GM23338 (cell line): ENCODE results near the gene DPY19L3. TPM values are rescaled to one million over a fixed set of nuclear protein-coding genes. Genes with fewer than 3 reads are reported as not detected.

Experiments used
- ATAC-seq: fragments of 200-7000 bp; cut with Tn5 transposase; 3 replicates; pipeline ENCODE4 v1.9.1; 2020
- DNase-seq: peaks from one replicate; pipeline ENCODE4 v3.0.0-alpha.2; 2015; ENCODE audit warnings: low spot score
- H2AFZ ChIP-seq: fragments of 200-600 bp; sonication (generic); 2 replicates; pipeline ENCODE4 v1.8.0; 2016; ENCODE audit warnings: antibody characterized with exemption, mild to moderate bottlenecking, moderate library complexity
- H3F3A ChIP-seq: fragments of 200-600 bp; sonication (generic); replicated peaks from 2 replicates; pipeline ENCODE4 v1.8.0; 2017; ENCODE audit warnings: antibody characterized with exemption, mixed run types, low read depth
- H3K27ac ChIP-seq: fragments of 200-600 bp; sonication (generic); 2 replicates; pipeline ENCODE4 v1.6.1; 2016; ENCODE audit warnings: low read depth
- H3K27me3 ChIP-seq: fragments of 200-600 bp; sonication (generic); 2 replicates; pipeline ENCODE4 v1.8.0; 2016; ENCODE audit warnings: mild to moderate bottlenecking, mixed run types, moderate library complexity; ENCODE audit not compliant: insufficient read depth
- H3K36me3 ChIP-seq: fragments of 200-600 bp; sonication (generic); 2 replicates; pipeline ENCODE4 v1.8.0; 2016; ENCODE audit warnings: mild to moderate bottlenecking; ENCODE audit not compliant: insufficient read depth
- H3K4me1 ChIP-seq: fragments of 200-600 bp; sonication (generic); 2 replicates; pipeline ENCODE4 v1.8.0; 2016; ENCODE audit warnings: mild to moderate bottlenecking, moderate library complexity; ENCODE audit not compliant: insufficient read depth
- H3K4me2 ChIP-seq: fragments of 200-600 bp; sonication (generic); 2 replicates; pipeline ENCODE4 v1.7.1; 2017; ENCODE audit warnings: mixed run types
- H3K4me3 ChIP-seq: fragments of 200-600 bp; sonication (generic); 2 replicates; pipeline ENCODE4 v1.6.1; 2016; ENCODE audit warnings: mixed run types
- H3K79me2 ChIP-seq: fragments of 200-600 bp; sonication (generic); replicated peaks from 2 replicates; pipeline ENCODE4 v1.8.0; 2017; ENCODE audit warnings: mild to moderate bottlenecking; ENCODE audit not compliant: insufficient read depth
- H3K9me2 ChIP-seq: fragments of 200-600 bp; sonication (generic); 2 replicates; pipeline ENCODE4 v1.8.0; 2017; ENCODE audit not compliant: insufficient read depth
- H4K20me1 ChIP-seq: fragments of 200-600 bp; sonication (generic); replicated peaks from 2 replicates; pipeline ENCODE4 v1.8.0; 2017; ENCODE audit warnings: mild to moderate bottlenecking; ENCODE audit not compliant: insufficient read depth
- H3K27ac Mint-ChIP-seq: 2 replicates; pipeline ENCODE4 v1.8.0; 2020; ENCODE audit warnings: inconsistent platforms, mild to moderate bottlenecking, moderate library complexity, mixed read lengths
- H3K27me3 Mint-ChIP-seq: 3 replicates; pipeline ENCODE4 v1.8.0; 2022; ENCODE audit warnings: low read depth, mild to moderate bottlenecking, moderate library complexity, mixed read lengths, inconsistent platforms; ENCODE audit not compliant: insufficient read depth, poor library complexity
- H3K36me3 Mint-ChIP-seq: 3 replicates; pipeline ENCODE4 v1.8.0; 2021; ENCODE audit warnings: low read depth, mild to moderate bottlenecking, inconsistent platforms, moderate library complexity, mixed read lengths
- H3K4me1 Mint-ChIP-seq: 3 replicates; pipeline ENCODE4 v1.8.0; 2020; ENCODE audit warnings: mild to moderate bottlenecking, inconsistent platforms, mixed read lengths
- H3K4me3 Mint-ChIP-seq: 3 replicates; pipeline ENCODE4 v1.8.0; 2021; ENCODE audit warnings: moderate library complexity, mild to moderate bottlenecking, inconsistent platforms, mixed read lengths
- H3K9me3 Mint-ChIP-seq: 3 replicates; pipeline ENCODE4 v1.8.0; 2020; ENCODE audit warnings: moderate library complexity, mild to moderate bottlenecking, inconsistent platforms, mixed read lengths
- CREB1 ChIP-seq: fragments of 250-450 bp; sonication (Bioruptor Pico); IDR thresholded peaks from 2 replicates; pipeline ENCODE4 v1.5.0; 2020; ENCODE audit warnings: low read depth, mild to moderate bottlenecking, moderate library complexity
- ETS1 ChIP-seq: IDR thresholded peaks from 2 replicates; pipeline ENCODE4 v1.6.1; 2016; ENCODE audit warnings: antibody characterized with exemption
- EZH2 ChIP-seq: fragments of 200-600 bp; sonication (generic); IDR thresholded peaks from one replicate; pipeline ENCODE4 v1.8.0; 2017; ENCODE audit warnings: antibody characterized with exemption, mild to moderate bottlenecking, low read depth; ENCODE audit not compliant: unreplicated experiment
- EZH2phosphoT487 ChIP-seq: fragments of 200-600 bp; sonication (generic); IDR thresholded peaks from one replicate; pipeline ENCODE4 v1.8.1; 2018; ENCODE audit warnings: antibody characterized with exemption; ENCODE audit not compliant: unreplicated experiment
- JUNB ChIP-seq: IDR thresholded peaks from one replicate; pipeline ENCODE4 v1.6.1; 2016; ENCODE audit warnings: antibody characterized with exemption; ENCODE audit not compliant: unreplicated experiment
- NANOG ChIP-seq: IDR thresholded peaks from 2 replicates; pipeline ENCODE4 v1.6.1; 2016; ENCODE audit warnings: antibody characterized with exemption, borderline replicate concordance
- POLR2AphosphoS5 ChIP-seq: IDR thresholded peaks from 2 replicates; pipeline ENCODE4 v1.6.1; 2016; ENCODE audit warnings: antibody characterized with exemption, low read depth
- STAT1 ChIP-seq: IDR thresholded peaks from one replicate; pipeline ENCODE4 v1.6.1; 2016; ENCODE audit warnings: antibody characterized with exemption; ENCODE audit not compliant: unreplicated experiment
- ZNF114 ChIP-seq: fragments of 250-450 bp; sonication (Bioruptor Pico); IDR thresholded peaks from 2 replicates; pipeline ENCODE4 v1.5.0; 2020; ENCODE audit warnings: mild to moderate bottlenecking, moderate library complexity
- ZNF331 ChIP-seq: fragments of 250-450 bp; sonication (Bioruptor Pico); IDR thresholded peaks from 2 replicates; pipeline ENCODE4 v1.5.0; 2020; ENCODE audit warnings: low read depth, mild to moderate bottlenecking, moderate library complexity
- polyA plus RNA-seq: library from polyadenylated mRNA; unstranded; fragments of >200 nt; fragmentation: Nextera tagmentation; extraction: Ambion mirVana; gene quantifications from 2 replicates; pipeline ENCODE4 v1.2.1, GENCODE V29; 2016
- total RNA-seq: library from RNA; depleted of rRNA; stranded (reverse); fragments of >200 nt; shearing (Covaris generic); gene quantifications from 2 replicates; pipeline ENCODE4 v1.2.3, GENCODE V29; 2014
- TF ChIP-seq, protein P1 (sequence below): fragments of 250-450 bp; sonication (Bioruptor Pico); IDR thresholded peaks from 2 replicates; pipeline ENCODE4 v1.5.0; 2020; ENCODE audit warnings: mild to moderate bottlenecking, moderate library complexity
- TF ChIP-seq, protein P2 (sequence below): IDR thresholded peaks from one replicate; pipeline ENCODE4 v1.6.1; 2018; ENCODE audit warnings: antibody characterized with exemption; ENCODE audit not compliant: unreplicated experiment
- TF ChIP-seq, protein P3 (sequence below), 2 experiments: fragments of 200-600 bp in 1 of 2; sonication (generic) in 1 of 2; conservative IDR thresholded peaks; 2 replicates each; pipeline versions ENCODE4 v1.5.1 to v1.6.1; 2016 to 2017; ENCODE audit warnings: antibody characterized with exemption in 2 of 2, low read depth in 2 of 2, mild to moderate bottlenecking in 2 of 2, moderate library complexity in 1 of 2

The DPY19L3 gene
- total and polyA plus RNA-seq, 2 experiments from 2014 or later = 13.5 to 46.6 TPM

DNA sequence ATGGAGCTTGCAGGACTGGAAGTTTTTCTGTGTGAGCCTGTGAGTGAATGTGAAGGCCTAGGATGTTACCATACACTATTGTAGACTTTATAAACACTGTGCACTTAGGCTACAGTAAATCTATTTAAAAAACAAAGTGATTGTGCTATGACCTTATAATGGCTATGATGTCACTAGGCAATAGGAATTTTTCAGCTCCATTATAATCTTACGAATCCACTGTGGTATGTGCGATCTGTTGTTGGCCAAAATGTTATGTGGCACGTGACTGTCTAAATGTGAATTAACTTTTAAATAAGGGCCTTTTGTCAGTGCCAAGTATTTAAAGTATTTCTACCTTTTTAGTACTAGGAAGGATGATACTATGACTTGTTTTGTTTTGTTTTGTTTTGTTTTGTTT is 54.9 kb downstream of the DPY19L3 start:
- H3K4me3 ChIP-seq = no peak overlapping the region
- no peak overlapping the region for H2AFZ ChIP-seq
- no peaks in the 10 kb centered on the region for H3F3A ChIP-seq
- Mint-ChIP-seq H3K36me3 (peaks cover 37% of the 10 kb centered on the region; the same call in 2 of the 3 replicates), H3K27me3 (no peaks in the 10 kb centered on the region), H3K4me1 (no peaks in the 10 kb centered on the region), H3K27ac (no peak overlapping the region), H3K4me3 (no peak overlapping the region), H3K9me3 (no peaks in the 10 kb centered on the region)
- no peak for DNase-seq
- no peak overlapping the region for H3K27ac ChIP-seq
- H3K4me2 ChIP-seq = no peak overlapping the region
- H4K20me1 ChIP-seq = 0 out of 2 replicates have a peak, but pooled peaks cover 3% of the 10 kb centered on the region
- H3K27me3 ChIP-seq = no peaks in the 10 kb centered on the region
- no peaks in the 10 kb centered on the region for H3K4me1 ChIP-seq
- TF ChIP-seq ETS1 (no peak), EZH2 (no peak), POLR2AphosphoS5 (no peak), CREB1 (CRISPR knock-in tag) (no peak), JUNB (no peak), STAT1 (no peak), EZH2phosphoT487 (no peak), ZNF114 (CRISPR knock-in tag) (no peak), ZNF331 (no peak), NANOG (no peak)
- TF ChIP-seq, protein P1, sequence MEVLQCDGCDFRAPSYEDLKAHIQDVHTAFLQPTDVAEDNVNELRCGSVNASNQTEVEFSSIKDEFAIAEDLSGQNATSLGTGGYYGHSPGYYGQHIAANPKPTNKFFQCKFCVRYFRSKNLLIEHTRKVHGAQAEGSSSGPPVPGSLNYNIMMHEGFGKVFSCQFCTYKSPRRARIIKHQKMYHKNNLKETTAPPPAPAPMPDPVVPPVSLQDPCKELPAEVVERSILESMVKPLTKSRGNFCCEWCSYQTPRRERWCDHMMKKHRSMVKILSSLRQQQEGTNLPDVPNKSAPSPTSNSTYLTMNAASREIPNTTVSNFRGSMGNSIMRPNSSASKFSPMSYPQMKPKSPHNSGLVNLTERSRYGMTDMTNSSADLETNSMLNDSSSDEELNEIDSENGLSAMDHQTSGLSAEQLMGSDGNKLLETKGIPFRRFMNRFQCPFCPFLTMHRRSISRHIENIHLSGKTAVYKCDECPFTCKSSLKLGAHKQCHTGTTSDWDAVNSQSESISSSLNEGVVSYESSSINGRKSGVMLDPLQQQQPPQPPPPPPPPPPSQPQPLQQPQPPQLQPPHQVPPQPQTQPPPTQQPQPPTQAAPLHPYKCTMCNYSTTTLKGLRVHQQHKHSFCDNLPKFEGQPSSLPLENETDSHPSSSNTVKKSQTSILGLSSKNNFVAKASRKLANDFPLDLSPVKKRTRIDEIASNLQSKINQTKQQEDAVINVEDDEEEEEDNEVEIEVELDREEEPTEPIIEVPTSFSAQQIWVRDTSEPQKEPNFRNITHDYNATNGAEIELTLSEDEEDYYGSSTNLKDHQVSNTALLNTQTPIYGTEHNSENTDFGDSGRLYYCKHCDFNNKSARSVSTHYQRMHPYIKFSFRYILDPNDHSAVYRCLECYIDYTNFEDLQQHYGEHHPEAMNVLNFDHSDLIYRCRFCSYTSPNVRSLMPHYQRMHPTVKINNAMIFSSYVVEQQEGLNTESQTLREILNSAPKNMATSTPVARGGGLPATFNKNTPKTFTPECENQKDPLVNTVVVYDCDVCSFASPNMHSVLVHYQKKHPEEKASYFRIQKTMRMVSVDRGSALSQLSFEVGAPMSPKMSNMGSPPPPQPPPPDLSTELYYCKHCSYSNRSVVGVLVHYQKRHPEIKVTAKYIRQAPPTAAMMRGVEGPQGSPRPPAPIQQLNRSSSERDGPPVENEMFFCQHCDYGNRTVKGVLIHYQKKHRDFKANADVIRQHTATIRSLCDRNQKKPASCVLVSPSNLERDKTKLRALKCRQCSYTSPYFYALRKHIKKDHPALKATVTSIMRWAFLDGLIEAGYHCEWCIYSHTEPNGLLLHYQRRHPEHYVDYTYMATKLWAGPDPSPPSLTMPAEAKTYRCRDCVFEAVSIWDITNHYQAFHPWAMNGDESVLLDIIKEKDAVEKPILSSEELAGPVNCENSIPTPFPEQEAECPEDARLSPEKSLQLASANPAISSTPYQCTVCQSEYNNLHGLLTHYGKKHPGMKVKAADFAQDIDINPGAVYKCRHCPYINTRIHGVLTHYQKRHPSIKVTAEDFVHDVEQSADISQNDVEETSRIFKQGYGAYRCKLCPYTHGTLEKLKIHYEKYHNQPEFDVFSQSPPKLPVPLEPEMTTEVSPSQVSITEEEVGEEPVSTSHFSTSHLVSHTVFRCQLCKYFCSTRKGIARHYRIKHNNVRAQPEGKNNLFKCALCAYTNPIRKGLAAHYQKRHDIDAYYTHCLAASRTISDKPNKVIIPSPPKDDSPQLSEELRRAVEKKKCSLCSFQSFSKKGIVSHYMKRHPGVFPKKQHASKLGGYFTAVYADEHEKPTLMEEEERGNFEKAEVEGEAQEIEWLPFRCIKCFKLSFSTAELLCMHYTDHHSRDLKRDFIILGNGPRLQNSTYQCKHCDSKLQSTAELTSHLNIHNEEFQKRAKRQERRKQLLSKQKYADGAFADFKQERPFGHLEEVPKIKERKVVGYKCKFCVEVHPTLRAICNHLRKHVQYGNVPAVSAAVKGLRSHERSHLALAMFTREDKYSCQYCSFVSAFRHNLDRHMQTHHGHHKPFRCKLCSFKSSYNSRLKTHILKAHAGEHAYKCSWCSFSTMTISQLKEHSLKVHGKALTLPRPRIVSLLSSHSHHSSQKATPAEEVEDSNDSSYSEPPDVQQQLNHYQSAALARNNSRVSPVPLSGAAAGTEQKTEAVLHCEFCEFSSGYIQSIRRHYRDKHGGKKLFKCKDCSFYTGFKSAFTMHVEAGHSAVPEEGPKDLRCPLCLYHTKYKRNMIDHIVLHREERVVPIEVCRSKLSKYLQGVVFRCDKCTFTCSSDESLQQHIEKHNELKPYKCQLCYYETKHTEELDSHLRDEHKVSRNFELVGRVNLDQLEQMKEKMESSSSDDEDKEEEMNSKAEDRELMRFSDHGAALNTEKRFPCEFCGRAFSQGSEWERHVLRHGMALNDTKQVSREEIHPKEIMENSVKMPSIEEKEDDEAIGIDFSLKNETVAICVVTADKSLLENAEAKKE (CRISPR knock-in tag) = no peak
- TF ChIP-seq, protein P2, sequence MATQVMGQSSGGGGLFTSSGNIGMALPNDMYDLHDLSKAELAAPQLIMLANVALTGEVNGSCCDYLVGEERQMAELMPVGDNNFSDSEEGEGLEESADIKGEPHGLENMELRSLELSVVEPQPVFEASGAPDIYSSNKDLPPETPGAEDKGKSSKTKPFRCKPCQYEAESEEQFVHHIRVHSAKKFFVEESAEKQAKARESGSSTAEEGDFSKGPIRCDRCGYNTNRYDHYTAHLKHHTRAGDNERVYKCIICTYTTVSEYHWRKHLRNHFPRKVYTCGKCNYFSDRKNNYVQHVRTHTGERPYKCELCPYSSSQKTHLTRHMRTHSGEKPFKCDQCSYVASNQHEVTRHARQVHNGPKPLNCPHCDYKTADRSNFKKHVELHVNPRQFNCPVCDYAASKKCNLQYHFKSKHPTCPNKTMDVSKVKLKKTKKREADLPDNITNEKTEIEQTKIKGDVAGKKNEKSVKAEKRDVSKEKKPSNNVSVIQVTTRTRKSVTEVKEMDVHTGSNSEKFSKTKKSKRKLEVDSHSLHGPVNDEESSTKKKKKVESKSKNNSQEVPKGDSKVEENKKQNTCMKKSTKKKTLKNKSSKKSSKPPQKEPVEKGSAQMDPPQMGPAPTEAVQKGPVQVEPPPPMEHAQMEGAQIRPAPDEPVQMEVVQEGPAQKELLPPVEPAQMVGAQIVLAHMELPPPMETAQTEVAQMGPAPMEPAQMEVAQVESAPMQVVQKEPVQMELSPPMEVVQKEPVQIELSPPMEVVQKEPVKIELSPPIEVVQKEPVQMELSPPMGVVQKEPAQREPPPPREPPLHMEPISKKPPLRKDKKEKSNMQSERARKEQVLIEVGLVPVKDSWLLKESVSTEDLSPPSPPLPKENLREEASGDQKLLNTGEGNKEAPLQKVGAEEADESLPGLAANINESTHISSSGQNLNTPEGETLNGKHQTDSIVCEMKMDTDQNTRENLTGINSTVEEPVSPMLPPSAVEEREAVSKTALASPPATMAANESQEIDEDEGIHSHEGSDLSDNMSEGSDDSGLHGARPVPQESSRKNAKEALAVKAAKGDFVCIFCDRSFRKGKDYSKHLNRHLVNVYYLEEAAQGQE = no peak
- TF ChIP-seq, protein P3, sequence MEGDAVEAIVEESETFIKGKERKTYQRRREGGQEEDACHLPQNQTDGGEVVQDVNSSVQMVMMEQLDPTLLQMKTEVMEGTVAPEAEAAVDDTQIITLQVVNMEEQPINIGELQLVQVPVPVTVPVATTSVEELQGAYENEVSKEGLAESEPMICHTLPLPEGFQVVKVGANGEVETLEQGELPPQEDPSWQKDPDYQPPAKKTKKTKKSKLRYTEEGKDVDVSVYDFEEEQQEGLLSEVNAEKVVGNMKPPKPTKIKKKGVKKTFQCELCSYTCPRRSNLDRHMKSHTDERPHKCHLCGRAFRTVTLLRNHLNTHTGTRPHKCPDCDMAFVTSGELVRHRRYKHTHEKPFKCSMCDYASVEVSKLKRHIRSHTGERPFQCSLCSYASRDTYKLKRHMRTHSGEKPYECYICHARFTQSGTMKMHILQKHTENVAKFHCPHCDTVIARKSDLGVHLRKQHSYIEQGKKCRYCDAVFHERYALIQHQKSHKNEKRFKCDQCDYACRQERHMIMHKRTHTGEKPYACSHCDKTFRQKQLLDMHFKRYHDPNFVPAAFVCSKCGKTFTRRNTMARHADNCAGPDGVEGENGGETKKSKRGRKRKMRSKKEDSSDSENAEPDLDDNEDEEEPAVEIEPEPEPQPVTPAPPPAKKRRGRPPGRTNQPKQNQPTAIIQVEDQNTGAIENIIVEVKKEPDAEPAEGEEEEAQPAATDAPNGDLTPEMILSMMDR (conservative IDR thresholded peaks at IDR 0.05; ENCODE audit: low read depth in 2 of 2) = no peak
- peaks cover 29% of the 10 kb centered on the region for H3K36me3 ChIP-seq
- no peaks in the 10 kb centered on the region for H3K79me2 ChIP-seq
- no peak for ATAC-seq
- H3K9me2 ChIP-seq = no peaks in the 10 kb centered on the region
